Measurements from ENCODE around the gene PRR14L.

Gene PRR14L

DNA sequence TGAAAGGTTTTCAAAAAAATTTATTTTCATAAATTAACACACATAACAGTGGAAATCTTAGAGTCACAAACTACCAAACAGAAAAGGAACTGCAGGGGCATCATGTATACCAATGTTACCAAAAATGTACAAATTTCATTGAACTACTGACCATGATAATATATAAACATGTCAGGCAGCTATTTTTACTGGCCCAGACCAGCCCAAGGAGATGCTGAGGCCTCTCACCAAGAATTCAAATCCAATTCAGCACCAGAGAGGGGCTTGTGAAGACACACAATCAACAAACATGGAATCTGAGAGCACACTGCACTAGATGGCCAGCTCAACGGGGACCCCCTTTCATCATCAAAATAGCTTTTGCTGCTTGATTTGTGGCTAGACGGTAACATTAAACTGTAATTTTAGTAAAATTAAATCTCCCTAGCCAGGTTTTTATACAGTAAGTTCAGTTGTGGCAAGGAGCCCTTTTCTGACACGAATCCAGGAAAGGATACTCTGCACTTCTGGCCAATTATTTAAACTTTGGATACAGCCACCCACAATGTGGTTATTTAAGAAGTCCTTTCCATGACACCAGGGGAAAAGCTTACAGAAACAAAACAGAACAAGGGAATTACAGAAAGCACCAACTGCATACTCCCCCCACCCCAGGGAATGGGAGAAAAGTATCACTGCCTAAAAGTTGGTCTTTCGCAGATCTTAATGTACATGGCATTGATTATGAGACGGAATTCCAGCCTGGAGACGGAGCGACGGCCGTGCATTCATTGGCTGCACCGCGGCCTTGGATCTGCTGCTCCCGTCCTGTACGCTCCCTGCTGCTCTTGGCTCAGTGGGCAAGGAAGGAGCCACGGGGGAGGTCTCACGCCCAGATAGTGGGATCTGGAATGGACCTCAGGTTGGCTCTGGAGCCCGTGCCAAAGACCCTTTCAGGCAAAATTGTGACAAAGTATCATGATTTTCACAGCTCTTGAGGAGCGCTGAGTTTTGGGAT lies 68.3 kb downstream of the PRR14L start:
- H3K27me3 ChIP-seq (replicated peaks; ENCODE audit: insufficient read depth, low read length), result no peaks in the 10 kb centered on the region
- TF ChIP-seq EZH2phosphoT487 (IDR thresholded peaks at IDR 0.05; ENCODE audit: low read length), result no peak
- no peak for TF ChIP-seq EZH2 (optimal IDR thresholded peaks at IDR 0.05; ENCODE audit: low read depth, low read length)
- TF ChIP-seq, protein P1, sequence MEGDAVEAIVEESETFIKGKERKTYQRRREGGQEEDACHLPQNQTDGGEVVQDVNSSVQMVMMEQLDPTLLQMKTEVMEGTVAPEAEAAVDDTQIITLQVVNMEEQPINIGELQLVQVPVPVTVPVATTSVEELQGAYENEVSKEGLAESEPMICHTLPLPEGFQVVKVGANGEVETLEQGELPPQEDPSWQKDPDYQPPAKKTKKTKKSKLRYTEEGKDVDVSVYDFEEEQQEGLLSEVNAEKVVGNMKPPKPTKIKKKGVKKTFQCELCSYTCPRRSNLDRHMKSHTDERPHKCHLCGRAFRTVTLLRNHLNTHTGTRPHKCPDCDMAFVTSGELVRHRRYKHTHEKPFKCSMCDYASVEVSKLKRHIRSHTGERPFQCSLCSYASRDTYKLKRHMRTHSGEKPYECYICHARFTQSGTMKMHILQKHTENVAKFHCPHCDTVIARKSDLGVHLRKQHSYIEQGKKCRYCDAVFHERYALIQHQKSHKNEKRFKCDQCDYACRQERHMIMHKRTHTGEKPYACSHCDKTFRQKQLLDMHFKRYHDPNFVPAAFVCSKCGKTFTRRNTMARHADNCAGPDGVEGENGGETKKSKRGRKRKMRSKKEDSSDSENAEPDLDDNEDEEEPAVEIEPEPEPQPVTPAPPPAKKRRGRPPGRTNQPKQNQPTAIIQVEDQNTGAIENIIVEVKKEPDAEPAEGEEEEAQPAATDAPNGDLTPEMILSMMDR (IDR thresholded peaks at IDR 0.05; ENCODE audit: low read length), result no peak
- H3K9me3 ChIP-seq (replicated peaks; ENCODE audit: insufficient read depth, low read length), result no peaks in the 10 kb centered on the region
- H3K9ac ChIP-seq (ENCODE audit: low read length), result no peak overlapping the region
- DNase-seq, result no peak
- no peaks in the 10 kb centered on the region for H3K9me2 ChIP-seq (replicated peaks; ENCODE audit: insufficient read depth, low read length)
- no peak overlapping the region for H3K27ac ChIP-seq (ENCODE audit: low read length)
- no peak overlapping the region for H3K4me3 ChIP-seq (ENCODE audit: low read length)
- no peak overlapping the region for H2AFZ ChIP-seq (ENCODE audit: low read length)
- no peaks in the 10 kb centered on the region for H3K4me1 ChIP-seq (ENCODE audit: low read length)
- no peaks in the 10 kb centered on the region for H3K36me3 ChIP-seq (replicated peaks; ENCODE audit: insufficient read depth, low read length)
- no peaks in the 10 kb centered on the region for H3F3A ChIP-seq (ENCODE audit: insufficient read depth, low read length)
- no peak overlapping the region for H3K4me2 ChIP-seq (ENCODE audit: low read depth, low read length)
- H3K79me2 ChIP-seq (ENCODE audit: low read length), result no peaks in the 10 kb centered on the region
- H4K20me1 ChIP-seq (ENCODE audit: insufficient read depth, low read length), result no peaks in the 10 kb centered on the region

GRCh38 chr22:31680861-31681341 lies 69.0 kb downstream of the PRR14L start:
- H3K9me2 ChIP-seq (replicated peaks; ENCODE audit: insufficient read depth, low read length), result no peaks in the 10 kb centered on the region
- no peak for DNase-seq
- no peaks in the 10 kb centered on the region for H3K79me2 ChIP-seq (ENCODE audit: low read length)
- H3K27ac ChIP-seq (ENCODE audit: low read length), result no peak overlapping the region
- H3K4me1 ChIP-seq (ENCODE audit: low read length), result no peaks in the 10 kb centered on the region
- H4K20me1 ChIP-seq (ENCODE audit: insufficient read depth, low read length), result no peaks in the 10 kb centered on the region
- no peak overlapping the region for H3K9ac ChIP-seq (ENCODE audit: low read length)
- no peaks in the 10 kb centered on the region for H3F3A ChIP-seq (ENCODE audit: insufficient read depth, low read length)
- no peaks in the 10 kb centered on the region for H3K36me3 ChIP-seq (replicated peaks; ENCODE audit: insufficient read depth, low read length)
- H3K27me3 ChIP-seq (replicated peaks; ENCODE audit: insufficient read depth, low read length), result no peaks in the 10 kb centered on the region
- TF ChIP-seq EZH2 (optimal IDR thresholded peaks at IDR 0.05; ENCODE audit: low read depth, low read length) (no peak), EZH2phosphoT487 (IDR thresholded peaks at IDR 0.05; ENCODE audit: low read length) (no peak)
- TF ChIP-seq, protein P1 (IDR thresholded peaks at IDR 0.05; ENCODE audit: low read length), result no peak
- no peak overlapping the region for H3K4me3 ChIP-seq (ENCODE audit: low read length)
- H3K9me3 ChIP-seq (replicated peaks; ENCODE audit: insufficient read depth, low read length), result no peaks in the 10 kb centered on the region
- H3K4me2 ChIP-seq (ENCODE audit: low read depth, low read length), result no peak overlapping the region
- no peak overlapping the region for H2AFZ ChIP-seq (ENCODE audit: low read length)

DNA sequence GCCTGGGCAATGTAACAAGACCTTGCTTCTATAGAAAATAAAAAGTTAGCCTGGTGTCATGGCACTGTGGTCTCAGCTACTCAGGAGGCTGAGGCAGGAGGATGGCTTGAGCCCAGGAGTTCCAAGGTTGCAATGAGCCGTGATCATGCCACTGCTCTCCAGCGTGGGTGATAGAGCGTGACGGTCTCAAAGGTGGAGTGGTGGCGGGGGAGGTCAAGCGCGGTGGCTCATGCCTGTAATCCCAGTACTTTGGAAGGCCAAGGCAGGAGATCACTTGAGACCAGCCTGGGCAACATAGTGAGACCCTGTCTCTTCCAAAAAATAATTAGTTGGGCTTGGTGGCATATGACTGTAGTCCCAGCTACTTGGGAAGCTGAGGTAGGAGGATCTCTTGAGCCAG lies 71.2 kb downstream of the PRR14L start:
- Histone ChIP-seq H3K79me2 (ENCODE audit: low read length) (no peaks in the 10 kb centered on the region), H4K20me1 (ENCODE audit: insufficient read depth, low read length) (no peaks in the 10 kb centered on the region), H2AFZ (ENCODE audit: low read length) (no peak overlapping the region), H3K27ac (ENCODE audit: low read length) (no peak overlapping the region), H3K9ac (ENCODE audit: low read length) (no peak overlapping the region), H3K4me1 (ENCODE audit: low read length) (no peaks in the 10 kb centered on the region), H3K9me3 (replicated peaks; ENCODE audit: insufficient read depth, low read length) (no peaks in the 10 kb centered on the region), H3K27me3 (replicated peaks; ENCODE audit: insufficient read depth, low read length) (no peaks in the 10 kb centered on the region), H3K4me2 (ENCODE audit: low read depth, low read length) (no peak overlapping the region), H3K36me3 (replicated peaks; ENCODE audit: insufficient read depth, low read length) (no peaks in the 10 kb centered on the region), H3K4me3 (ENCODE audit: low read length) (no peak overlapping the region), H3F3A (ENCODE audit: insufficient read depth, low read length) (no peaks in the 10 kb centered on the region), H3K9me2 (replicated peaks; ENCODE audit: insufficient read depth, low read length) (no peaks in the 10 kb centered on the region)
- DNase-seq, result no peak
- TF ChIP-seq EZH2phosphoT487 (IDR thresholded peaks at IDR 0.05; ENCODE audit: low read length) (no peak), EZH2 (optimal IDR thresholded peaks at IDR 0.05; ENCODE audit: low read depth, low read length) (no peak)
- TF ChIP-seq, protein P1 (IDR thresholded peaks at IDR 0.05; ENCODE audit: low read length), result no peak

Measured in MM.1S (cell line).